ENCODE results near the gene ZNF177. TPM values are rescaled to one million over a fixed set of nuclear protein-coding genes. Genes with fewer than 3 reads are reported as not detected.

The ZNF177 gene
- total and polyA plus RNA-seq, 8 donors = 0.50 to 4.6 (median 2.2) TPM; not detected in 1

DNA sequence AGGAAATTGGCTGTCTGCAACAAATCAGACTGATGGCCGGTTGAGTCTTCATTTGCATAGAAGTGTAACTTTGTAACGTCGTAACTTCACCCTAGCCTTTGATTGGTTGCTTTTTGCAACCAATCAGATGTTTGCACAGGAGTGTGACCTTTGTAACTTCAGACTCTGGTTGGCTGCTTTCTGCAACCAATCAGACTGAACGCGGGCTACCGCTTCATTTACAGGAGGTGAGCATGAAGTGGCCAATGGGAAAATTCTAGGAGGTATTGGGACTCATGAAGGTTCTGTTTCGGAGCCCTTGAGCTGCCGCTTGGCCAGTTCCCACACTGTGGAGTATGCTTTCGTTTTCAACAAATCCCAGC, 39.3 kb upstream of the ZNF177 start:
- peak; percentile 55 to 84 for DNase-seq
- peaks cover 0 to 34% (median 16%) of the 10 kb centered on the region in 4 donors for H3K36me3 ChIP-seq
- 0 to 5% (median 3%) methylated on average over 9 of the region's 9 CpGs for WGBS, 5 donors
- H3K9me3 ChIP-seq = peaks cover 0 to 70% (median 32%) of the 10 kb centered on the region in 4 donors
- intact Hi-C loops (cut with DNase I; ENCODE audit: low total_unique reads) = no loop called here
- peak overlapping the region; percentile 90 to 93 (median 92) for H3K27ac ChIP-seq
- H3K4me3 ChIP-seq = peak overlapping the region; percentile 69 to 85 (median 78)
- no peaks in the 10 kb centered on the region for H3K27me3 ChIP-seq
- TF ChIP-seq, protein P1, sequence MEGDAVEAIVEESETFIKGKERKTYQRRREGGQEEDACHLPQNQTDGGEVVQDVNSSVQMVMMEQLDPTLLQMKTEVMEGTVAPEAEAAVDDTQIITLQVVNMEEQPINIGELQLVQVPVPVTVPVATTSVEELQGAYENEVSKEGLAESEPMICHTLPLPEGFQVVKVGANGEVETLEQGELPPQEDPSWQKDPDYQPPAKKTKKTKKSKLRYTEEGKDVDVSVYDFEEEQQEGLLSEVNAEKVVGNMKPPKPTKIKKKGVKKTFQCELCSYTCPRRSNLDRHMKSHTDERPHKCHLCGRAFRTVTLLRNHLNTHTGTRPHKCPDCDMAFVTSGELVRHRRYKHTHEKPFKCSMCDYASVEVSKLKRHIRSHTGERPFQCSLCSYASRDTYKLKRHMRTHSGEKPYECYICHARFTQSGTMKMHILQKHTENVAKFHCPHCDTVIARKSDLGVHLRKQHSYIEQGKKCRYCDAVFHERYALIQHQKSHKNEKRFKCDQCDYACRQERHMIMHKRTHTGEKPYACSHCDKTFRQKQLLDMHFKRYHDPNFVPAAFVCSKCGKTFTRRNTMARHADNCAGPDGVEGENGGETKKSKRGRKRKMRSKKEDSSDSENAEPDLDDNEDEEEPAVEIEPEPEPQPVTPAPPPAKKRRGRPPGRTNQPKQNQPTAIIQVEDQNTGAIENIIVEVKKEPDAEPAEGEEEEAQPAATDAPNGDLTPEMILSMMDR (IDR thresholded peaks at IDR 0.05) = no peak
- TF ChIP-seq EP300 (IDR thresholded peaks at IDR 0.05) (no peak), POLR2A (IDR thresholded peaks at IDR 0.05) (no peak), POLR2AphosphoS5 (IDR thresholded peaks at IDR 0.05) (no peak)
- H3K4me1 ChIP-seq = peaks cover 11 to 20% (median 16%) of the 10 kb centered on the region in 4 donors

DNA sequence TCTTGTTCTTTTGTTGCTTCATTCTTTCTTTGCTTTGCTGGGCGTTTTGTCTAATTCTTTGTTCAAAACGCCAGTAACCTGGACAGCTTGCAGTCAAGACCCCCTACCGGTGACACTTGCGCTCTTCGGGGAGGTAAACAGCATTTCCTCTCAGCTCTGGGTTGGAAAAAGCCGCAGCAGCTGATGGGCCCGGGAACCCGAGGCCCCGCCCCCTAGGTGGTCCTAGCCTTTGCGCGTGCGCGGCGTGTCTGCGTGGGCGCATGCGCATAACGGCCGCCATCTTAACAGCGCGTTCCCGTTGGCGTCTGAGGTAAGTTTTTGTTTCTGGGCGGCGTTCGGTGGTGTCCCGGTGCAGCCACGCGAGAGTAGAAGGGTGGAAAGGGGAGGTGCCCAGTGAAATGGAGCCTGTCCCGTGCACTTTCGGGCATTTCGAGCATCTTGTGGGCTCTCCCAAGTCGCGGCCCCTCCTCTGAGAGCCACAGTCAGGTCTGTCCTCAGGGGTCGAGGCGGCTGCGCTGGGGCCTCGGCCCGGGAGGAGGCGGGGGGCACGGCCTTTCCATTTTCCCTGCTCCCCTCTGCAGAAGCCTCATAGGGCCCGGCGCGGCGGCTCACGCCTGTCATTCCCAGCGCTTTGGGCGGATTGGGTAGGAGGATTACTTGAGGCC, 38.8 kb upstream of the ZNF177 start, which contains the start of gene ZNF559:
ZNF559 (plus strand) TSS at position 261 of the 665 bp plus-strand sequence. CDS start 14,371 bp downstream, outside the sequence.
- TF ChIP-seq, protein P1 (IDR thresholded peaks at IDR 0.05) = peak in 1 of 7 experiments; percentile 26
- TF ChIP-seq EP300 (IDR thresholded peaks at IDR 0.05) (no peak), POLR2A (IDR thresholded peaks at IDR 0.05) (no peak), POLR2AphosphoS5 (IDR thresholded peaks at IDR 0.05) (peak in 2 of 3 donors; percentile 75 to 85)
- H3K36me3 ChIP-seq = peaks cover 0 to 39% (median 20%) of the 10 kb centered on the region in 4 donors
- intact Hi-C loops (cut with DNase I; ENCODE audit: low total_unique reads) = no loop called here
- H3K9me3 ChIP-seq = peaks cover 0 to 70% (median 35%) of the 10 kb centered on the region in 4 donors
- H3K4me3 ChIP-seq = peak within 1 kb of the TSS; percentile 69 to 85 (median 78)
- WGBS, 5 donors = 0 to 1% (median 1%) methylated on average over 37 to 48 of the region's 48 CpGs
- DNase-seq = peak; percentile 94 to 99
- H3K27me3 ChIP-seq = no peaks in the 10 kb centered on the region
- H3K27ac ChIP-seq = peak within 1 kb of the TSS; percentile 90 to 93 (median 92)
- H3K4me1 ChIP-seq = peaks cover 11 to 20% (median 16%) of the 10 kb centered on the region in 4 donors

DNA sequence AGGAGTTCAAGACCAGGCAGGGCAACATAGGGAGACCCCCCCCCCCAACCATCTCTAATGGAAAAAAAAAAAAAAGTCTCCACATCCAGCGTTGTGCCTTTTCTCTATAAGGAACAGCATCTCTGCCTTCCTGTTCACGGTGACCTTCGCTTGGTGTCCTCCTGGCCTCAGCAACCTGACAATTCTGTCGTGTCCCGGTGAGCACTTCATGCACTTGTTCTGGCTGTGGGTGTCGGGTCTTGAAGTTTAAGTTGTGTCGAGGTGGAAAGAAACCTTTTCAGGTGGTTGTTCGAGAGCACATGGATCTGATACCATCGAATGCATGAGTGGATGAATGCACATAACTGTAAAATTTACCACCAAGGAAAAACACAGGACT, 38.2 kb upstream of the ZNF177 start:
- peaks cover 0 to 43% (median 21%) of the 10 kb centered on the region in 4 donors for H3K36me3 ChIP-seq
- no peaks in the 10 kb centered on the region for H3K27me3 ChIP-seq
- H3K4me1 ChIP-seq = peaks cover 11 to 20% (median 16%) of the 10 kb centered on the region in 4 donors
- intact Hi-C loops (cut with DNase I; ENCODE audit: low total_unique reads) = no loop called here
- no peak for TF ChIP-seq POLR2AphosphoS5 (IDR thresholded peaks at IDR 0.05)
- no peak for TF ChIP-seq POLR2A (IDR thresholded peaks at IDR 0.05)
- TF ChIP-seq, protein P1 (IDR thresholded peaks at IDR 0.05) = no peak
- no peak for TF ChIP-seq EP300 (IDR thresholded peaks at IDR 0.05)
- peak overlapping the region; percentile 69 to 85 (median 78) for H3K4me3 ChIP-seq
- DNase-seq = no peak
- H3K27ac ChIP-seq = peak overlapping the region; percentile 90 to 93 (median 92)
- H3K9me3 ChIP-seq = peaks cover 2 to 73% (median 38%) of the 10 kb centered on the region in 4 donors
- 39 to 62% (median 55%) methylated on average over 9 of the region's 9 CpGs for WGBS, 5 donors

DNA sequence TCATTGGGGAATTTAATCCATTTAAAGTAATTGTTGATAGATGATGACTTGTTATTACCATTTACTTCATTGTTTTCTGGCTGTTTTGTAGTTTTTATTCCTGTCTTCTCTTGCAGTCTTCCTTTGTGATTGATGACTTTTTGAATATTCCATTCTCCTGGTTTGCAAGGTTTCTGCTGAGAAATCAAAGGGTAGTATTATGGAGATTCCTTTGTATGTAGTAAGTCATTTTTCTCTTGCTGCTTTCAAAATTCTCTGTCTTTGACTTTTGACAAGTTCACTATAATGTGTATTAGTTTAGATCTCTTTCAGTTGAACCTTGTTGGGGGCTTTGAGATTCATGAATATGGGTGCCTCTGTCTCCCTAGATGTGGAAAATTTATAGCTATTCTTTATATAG, 32.8 kb upstream of the ZNF177 start:
- no peak for DNase-seq
- Histone ChIP-seq H3K27ac (no peak overlapping the region), H3K9me3 (peaks cover 27 to 100% (median 88%) of the 10 kb centered on the region in 4 donors), H3K4me1 (peaks cover 0 to 5% (median 3%) of the 10 kb centered on the region in 4 donors), H3K36me3 (peaks cover 16 to 96% (median 57%) of the 10 kb centered on the region in 4 donors), H3K27me3 (no peaks in the 10 kb centered on the region), H3K4me3 (no peak overlapping the region)
- intact Hi-C loops (cut with DNase I; ENCODE audit: low total_unique reads) = no loop called here
- no peak for TF ChIP-seq POLR2AphosphoS5 (IDR thresholded peaks at IDR 0.05)
- no peak for TF ChIP-seq POLR2A (IDR thresholded peaks at IDR 0.05)
- TF ChIP-seq, protein P1 (IDR thresholded peaks at IDR 0.05) = no peak
- no peak for TF ChIP-seq EP300 (IDR thresholded peaks at IDR 0.05)

All from stomach (tissue), 9 donors.